NCI-H1930 (cell line): Measurements from ENCODE around the gene NAPB.
"Not testable (repeated sequence)": the region's sequence is repeated elsewhere in the genome, so short reads cannot be mapped to it uniquely, and the experiment has no call there.

Experiments
- DNase-seq, 2 experiments: peaks; one replicate each; lab custom pipeline; 2025; lab: John Stamatoyannopoulos, UW

NAPB gene

GRCh38 chr20:23420943-23421931 is at the start of gene NAPB:
Gene NAPB, minus strand, starts transcription at chr20:23421488. Its CDS starts 86 bp downstream, at chr20:23421402.
- DNase-seq = peak; percentile 93 to 97

GRCh38 chr20:23466961-23467360 is 45.7 kb upstream of the NAPB start:
- not testable (repeated sequence) for DNase-seq

- DNase-seq = no peak
These were observed 39.9 kb upstream of the NAPB start for GRCh38 chr20:23461180-23461579.

GRCh38 chr20:23459461-23460150 is 38.3 kb upstream of the NAPB start:
- no peak for DNase-seq

- DNase-seq = no peak
These were observed 35.6 kb upstream of the NAPB start for GRCh38 chr20:23456873-23457272.

GRCh38 chr20:23456409-23456808 is 35.1 kb upstream of the NAPB start:
- no peak for DNase-seq

GRCh38 chr20:23455639-23456038 is 34.4 kb upstream of the NAPB start:
- DNase-seq = no peak

GRCh38 chr20:23454816-23455215 is 33.5 kb upstream of the NAPB start:
- DNase-seq = no peak

- DNase-seq = no peak
These were observed 32.6 kb upstream of the NAPB start for GRCh38 chr20:23453549-23454543.

GRCh38 chr20:23452776-23453175 is 31.5 kb upstream of the NAPB start, which contains the start of gene CST11:
Gene CST11, minus strand, starts transcription at chr20:23452876. Its CDS starts 65 bp downstream, at chr20:23452811.
- no peak for DNase-seq

- DNase-seq = no peak
These were observed 30.7 kb upstream of the NAPB start for GRCh38 chr20:23451956-23452487.

GRCh38 chr20:23450877-23451276 is 29.6 kb upstream of the NAPB start:
- no peak for DNase-seq

- no peak for DNase-seq
These were observed 28.1 kb upstream of the NAPB start for GRCh38 chr20:23449421-23449820.

- no peak for DNase-seq
These were observed 26.9 kb upstream of the NAPB start for GRCh38 chr20:23448167-23448566.

- DNase-seq = peak in 1 of 2 experiments; percentile 25
These were observed 25.2 kb upstream of the NAPB start for GRCh38 chr20:23446505-23446904.

GRCh38 chr20:23445596-23446217 is 24.4 kb upstream of the NAPB start:
- DNase-seq = no peak

GRCh38 chr20:23444859-23445258 is 23.6 kb upstream of the NAPB start:
- DNase-seq = no peak

- no peak for DNase-seq
These were observed 21.1 kb upstream of the NAPB start for GRCh38 chr20:23442436-23442835.

GRCh38 chr20:23441850-23442313 is 20.6 kb upstream of the NAPB start:
- peak; percentile 45 to 75 for DNase-seq

GRCh38 chr20:23440004-23440403 is 18.7 kb upstream of the NAPB start:
- no peak for DNase-seq

- DNase-seq = no peak
These were observed 17.4 kb upstream of the NAPB start for GRCh38 chr20:23438661-23439060.
